ENCODE data around the gene RPL37. TPM values are rescaled to one million over a fixed set of nuclear protein-coding genes. Genes with fewer than 3 reads are reported as not detected.
A peak's percentile ranks its signal among the peaks of the same experiment; 100 is the strongest.

The RPL37 gene
- polyA plus RNA-seq, 1 of the 3 experiments (the other 2 are of a cell fraction): 465 TPM

GRCh38 chr5:40799258-40799657 is 35.8 kb downstream of the RPL37 start (continued):
- TF ChIP-seq EP300 (IDR thresholded peaks at IDR 0.05; ENCODE audit: borderline replicate concordance in 1 of 2, low read depth in 1 of 2, low read length in 1 of 2): no peak

- H3K36me3 ChIP-seq (replicated peaks in 1 of 2; ENCODE audit: control insufficient read depth in 1 of 2, insufficient read depth in 2 of 2, low read length in 1 of 2): peaks cover 3 to 5% of the 10 kb centered on the region in 2 experiments
- peak overlapping the region; percentile 90 to 96 for H3K27ac ChIP-seq (ENCODE audit: low read depth in 2 of 2, low read length in 1 of 2)
- H3K4me1 ChIP-seq (ENCODE audit: control insufficient read depth in 1 of 2, insufficient read depth in 2 of 2, low read depth in 1 of 2, low read length in 1 of 2): peaks cover 4 to 11% of the 10 kb centered on the region in 2 experiments; a peak in 2 of 4 replicates
- CTCF ChIA-PET: interaction anchor here (0.6 to 1.5 kb wide), 4 partner anchors 31 to 86 kb away, joined by 3 to 8 read pairs (median 3); partner anchors contain the start of genes RPL37 and TTC33
- H3K27me3 ChIP-seq (ENCODE audit: insufficient read depth): no peaks in the 10 kb centered on the region
- DNase-seq: no peak
- H3F3A ChIP-seq (replicated peaks; ENCODE audit: insufficient read depth): peaks cover 22% of the 10 kb centered on the region
- peak overlapping the region; percentile 89 for H3K9ac ChIP-seq
- H3K4me2 ChIP-seq: peak overlapping the region; percentile 83
- H3K9me2 ChIP-seq: no peaks in the 10 kb centered on the region
- no peaks in the 10 kb centered on the region for H3K9me3 ChIP-seq
- TF ChIP-seq CHD2 (IDR thresholded peaks at IDR 0.05; ENCODE audit: low read length, partially characterized antibody): peak; percentile 2
- no peak; the same call in 1 of the 2 replicates for TF ChIP-seq TAF1 (IDR thresholded peaks at IDR 0.05; ENCODE audit: borderline replicate concordance, low read depth, low read length)
- WGBS (ENCODE audit: low lambda C conversion rate): 3% methylated on average over 7 of the region's 7 CpGs
- peak overlapping the region; percentile 97 for H2AFZ ChIP-seq (ENCODE audit: low read depth)
- H3K4me3 ChIP-seq (ENCODE audit: low read depth in 2 of 2, low read length in 1 of 2): peak overlapping the region; percentile 89 to 93
- H4K20me1 ChIP-seq (ENCODE audit: insufficient read depth): peaks cover 32% of the 10 kb centered on the region
- POLR2A ChIA-PET: interaction anchor here (0.6 to 2.2 kb wide), 5 partner anchors 17 to 36 kb away, joined by 3 to 23 read pairs (median 4); partner anchors contain the start of gene RPL37
- peaks cover 45% of the 10 kb centered on the region for H3K79me2 ChIP-seq (ENCODE audit: insufficient read depth)
These were observed 36.2 kb downstream of the RPL37 start for GRCh38 chr5:40798801-40799210.

- peaks cover 3 to 5% of the 10 kb centered on the region in 2 experiments for H3K36me3 ChIP-seq (replicated peaks in 1 of 2; ENCODE audit: control insufficient read depth in 1 of 2, insufficient read depth in 2 of 2, low read length in 1 of 2)
- H2AFZ ChIP-seq (ENCODE audit: low read depth): peak within 1 kb of the TSS; percentile 97
- H3K27ac ChIP-seq (ENCODE audit: low read depth in 2 of 2, low read length in 1 of 2): peak within 1 kb of the TSS; percentile 91 to 96
- 2% methylated on average over 16 of the region's 70 CpGs for WGBS (ENCODE audit: low lambda C conversion rate)
- peaks cover 51% of the 10 kb centered on the region for H3K79me2 ChIP-seq (ENCODE audit: insufficient read depth)
- H3F3A ChIP-seq (replicated peaks; ENCODE audit: insufficient read depth): peaks cover 22% of the 10 kb centered on the region
- CTCF ChIA-PET: interaction anchor here (0.6 to 1.8 kb wide), 5 partner anchors 12 to 85 kb away, joined by 3 to 8 read pairs (median 3); partner anchors contain the start of genes RPL37 and TTC33
- POLR2A ChIA-PET: interaction anchor here (0.6 to 2.2 kb wide), 5 partner anchors 17 to 37 kb away, joined by 3 to 23 read pairs (median 4); partner anchors contain the start of gene RPL37
- H3K9ac ChIP-seq: peak within 1 kb of the TSS; percentile 93
- H3K9me2 ChIP-seq: no peaks in the 10 kb centered on the region
- peaks cover 38% of the 10 kb centered on the region for H4K20me1 ChIP-seq (ENCODE audit: insufficient read depth)
- H3K9me3 ChIP-seq: no peaks in the 10 kb centered on the region
- peak; percentile 98 for DNase-seq
- peaks cover 4 to 11% of the 10 kb centered on the region in 2 experiments; a peak in 2 of 4 replicates for H3K4me1 ChIP-seq (ENCODE audit: control insufficient read depth in 1 of 2, insufficient read depth in 2 of 2, low read depth in 1 of 2, low read length in 1 of 2)
- H3K27me3 ChIP-seq (ENCODE audit: insufficient read depth): no peaks in the 10 kb centered on the region
- H3K4me2 ChIP-seq: peak within 1 kb of the TSS; percentile 83
- H3K4me3 ChIP-seq (ENCODE audit: low read depth in 2 of 2, low read length in 1 of 2): peak within 1 kb of the TSS; percentile 89 to 93
- TF ChIP-seq CHD2 (IDR thresholded peaks at IDR 0.05; ENCODE audit: low read length, partially characterized antibody) (peak; percentile 19), JUND (IDR thresholded peaks at IDR 0.05) (no peak), IRF3 (IDR thresholded peaks at IDR 0.05; ENCODE audit: low read depth, low read length) (no peak), FOSL2 (IDR thresholded peaks at IDR 0.05; ENCODE audit: borderline replicate concordance, low read depth) (no peak), GABPA (IDR thresholded peaks at IDR 0.05; ENCODE audit: low read depth) (no peak), FOXM1 (IDR thresholded peaks at IDR 0.05; ENCODE audit: low read depth) (no peak), USF2 (IDR thresholded peaks at IDR 0.05; ENCODE audit: borderline replicate concordance, low read depth, low read length) (no peak), MXI1 (IDR thresholded peaks at IDR 0.05; ENCODE audit: low read depth, low read length) (peak; percentile 69), ELF1 (IDR thresholded peaks at IDR 0.05) (no peak), SMC3 (IDR thresholded peaks at IDR 0.05; ENCODE audit: low read depth, low read length) (no peak; the same call in 1 of the 2 replicates), CTCF (IDR thresholded peaks at IDR 0.05) (peak; percentile 44), NRF1 (IDR thresholded peaks at IDR 0.05; ENCODE audit: low read depth, low read length) (peak; percentile 58), RAD21 (IDR thresholded peaks at IDR 0.05; ENCODE audit: low read length) (peak; percentile 5; the same call in 1 of the 2 replicates), YY1 (IDR thresholded peaks at IDR 0.05; ENCODE audit: low read depth) (peak; percentile 89), ZBTB33 (IDR thresholded peaks at IDR 0.05; ENCODE audit: borderline replicate concordance, low read depth) (no peak), TAF1 (IDR thresholded peaks at IDR 0.05; ENCODE audit: borderline replicate concordance, low read depth, low read length) (peak; percentile 95)
These were observed 36.8 kb downstream of the RPL37 start, which contains the start of gene PRKAA1 for GRCh38 chr5:40798012-40798800. PRKAA1 (minus strand) TSS chr5:40798374; CDS start chr5:40798189, 185 bp downstream.

Data from SK-N-SH (cell line).